Vagina (tissue), 2 donors: Measurements from ENCODE around the gene SYNE1.

Source experiments
- CTCF ChIP-seq, 3 experiments: fragments of 450-650 bp in 2 of 3; fragments of 200-600 bp in 1 of 3; sonication (generic) in 1 of 3; IDR thresholded peaks; one replicate each; pipeline ENCODE4 v1.5.1; 2017 to 2019; ENCODE audit warnings: antibody characterized with exemption in 3 of 3, mild to moderate bottlenecking in 2 of 3, moderate library complexity in 2 of 3
- POLR2A ChIP-seq, 2 donors: fragments of 450-650 bp; IDR thresholded peaks; one replicate each; pipeline ENCODE4 v1.6.1; 2017; ENCODE audit warnings: antibody characterized with exemption in 2 of 2, mild to moderate bottlenecking in 2 of 2, moderate library complexity in 2 of 2

- TF ChIP-seq CTCF (IDR thresholded peaks at IDR 0.05) (no peak), POLR2A (IDR thresholded peaks at IDR 0.05) (no peak)
These were observed 257.7 kb downstream of the SYNE1 start for GRCh38 chr6:152379423-152379822.
